ENCODE data around the gene ZNF514.

DNA sequence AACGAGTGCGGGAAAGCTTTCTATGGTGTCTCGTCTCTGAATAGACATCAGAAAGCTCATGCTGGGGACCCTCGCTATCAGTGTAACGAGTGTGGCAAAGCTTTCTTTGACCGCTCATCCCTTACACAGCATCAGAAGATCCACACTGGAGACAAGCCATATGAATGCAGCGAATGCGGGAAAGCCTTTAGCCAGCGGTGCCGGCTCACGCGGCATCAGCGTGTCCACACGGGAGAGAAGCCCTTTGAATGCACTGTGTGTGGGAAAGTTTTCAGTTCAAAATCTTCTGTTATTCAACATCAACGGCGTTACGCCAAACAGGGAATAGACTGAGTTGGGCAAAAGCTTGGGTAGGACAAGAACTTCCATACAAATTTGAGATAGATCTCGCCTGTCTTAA is 22.1 kb upstream of the ZNF514 start:
- TF ChIP-seq, protein P1, sequence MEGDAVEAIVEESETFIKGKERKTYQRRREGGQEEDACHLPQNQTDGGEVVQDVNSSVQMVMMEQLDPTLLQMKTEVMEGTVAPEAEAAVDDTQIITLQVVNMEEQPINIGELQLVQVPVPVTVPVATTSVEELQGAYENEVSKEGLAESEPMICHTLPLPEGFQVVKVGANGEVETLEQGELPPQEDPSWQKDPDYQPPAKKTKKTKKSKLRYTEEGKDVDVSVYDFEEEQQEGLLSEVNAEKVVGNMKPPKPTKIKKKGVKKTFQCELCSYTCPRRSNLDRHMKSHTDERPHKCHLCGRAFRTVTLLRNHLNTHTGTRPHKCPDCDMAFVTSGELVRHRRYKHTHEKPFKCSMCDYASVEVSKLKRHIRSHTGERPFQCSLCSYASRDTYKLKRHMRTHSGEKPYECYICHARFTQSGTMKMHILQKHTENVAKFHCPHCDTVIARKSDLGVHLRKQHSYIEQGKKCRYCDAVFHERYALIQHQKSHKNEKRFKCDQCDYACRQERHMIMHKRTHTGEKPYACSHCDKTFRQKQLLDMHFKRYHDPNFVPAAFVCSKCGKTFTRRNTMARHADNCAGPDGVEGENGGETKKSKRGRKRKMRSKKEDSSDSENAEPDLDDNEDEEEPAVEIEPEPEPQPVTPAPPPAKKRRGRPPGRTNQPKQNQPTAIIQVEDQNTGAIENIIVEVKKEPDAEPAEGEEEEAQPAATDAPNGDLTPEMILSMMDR (IDR thresholded peaks at IDR 0.05): no peak
- TF ChIP-seq POLR2A (IDR thresholded peaks at IDR 0.05): no peak

Data from body of pancreas (tissue), 4 donors.